HFF-Myc (cell line): ENCODE data around the gene HNF4A.

Experiments used
- DNase-seq: peaks from one replicate; pipeline ENCODE4 v3.0.0-alpha.2; 2011; ENCODE audit warnings: low read depth; ENCODE audit errors: extremely low read depth
- H3K4me3 ChIP-seq: replicated peaks from 2 replicates; pipeline ENCODE4 v1.5.1; 2011; ENCODE audit warnings: low read depth, mild to moderate bottlenecking, control low read depth, low read length
- CTCF ChIP-seq: IDR thresholded peaks from 2 replicates; pipeline ENCODE4 v1.5.1; 2012; ENCODE audit warnings: mild to moderate bottlenecking, low read depth, low read length, control low read depth; ENCODE audit errors: missing control alignments

Gene HNF4A

GRCh38 chr20:44424039-44424495 lies 68.6 kb downstream of the HNF4A start:
- no peak for TF ChIP-seq CTCF
- no peak overlapping the region for H3K4me3 ChIP-seq
- DNase-seq = no peak

- no peak for TF ChIP-seq CTCF
- DNase-seq = no peak
- no peak overlapping the region for H3K4me3 ChIP-seq
These were observed 70.4 kb downstream of the HNF4A start for GRCh38 chr20:44425923-44426322.

- no peak overlapping the region for H3K4me3 ChIP-seq
- TF ChIP-seq CTCF = no peak
- DNase-seq = no peak
These were observed 71.6 kb downstream of the HNF4A start for GRCh38 chr20:44426879-44427790.

- H3K4me3 ChIP-seq = no peak overlapping the region
- no peak for TF ChIP-seq CTCF
- DNase-seq = no peak
These were observed 72.3 kb downstream of the HNF4A start for GRCh38 chr20:44427804-44428173.

GRCh38 chr20:44428174-44429016 lies 72.9 kb downstream of the HNF4A start:
- H3K4me3 ChIP-seq = no peak overlapping the region
- DNase-seq = no peak
- TF ChIP-seq CTCF = no peak

GRCh38 chr20:44429017-44429339 lies 73.5 kb downstream of the HNF4A start:
- no peak for DNase-seq
- H3K4me3 ChIP-seq = no peak overlapping the region
- TF ChIP-seq CTCF = no peak
